MM.1S (cell line): Measurements from ENCODE around the gene SHOC2.

Experiments used
- DNase-seq: peaks from one replicate; pipeline ENCODE4 v3.0.0-alpha.2; 2015
- H2AFZ ChIP-seq: fragments of 300-600 bp; sonication (generic); 2 replicates; pipeline ENCODE4 v1.6.0; 2016; ENCODE audit warnings: antibody characterized with exemption, low read length
- H3F3A ChIP-seq: fragments of 300-600 bp; sonication (generic); 2 replicates; pipeline ENCODE4 v1.6.1; 2016; ENCODE audit warnings: mild to moderate bottlenecking, antibody characterized with exemption, low read length, moderate library complexity, mixed read lengths; ENCODE audit not compliant: insufficient read depth
- H3K27ac ChIP-seq: fragments of 300-600 bp; sonication (generic); 2 replicates; pipeline ENCODE4 v1.5.1; 2016; ENCODE audit warnings: mild to moderate bottlenecking, low read length
- H3K27me3 ChIP-seq: fragments of 300-600 bp; sonication (generic); replicated peaks from 2 replicates; pipeline ENCODE4 v1.6.0; 2016; ENCODE audit warnings: low read length; ENCODE audit not compliant: insufficient read depth
- H3K36me3 ChIP-seq: fragments of 300-600 bp; sonication (generic); replicated peaks from 2 replicates; pipeline ENCODE4 v1.6.1; 2016; ENCODE audit warnings: mild to moderate bottlenecking, low read length, mixed read lengths; ENCODE audit not compliant: insufficient read depth
- H3K4me1 ChIP-seq: fragments of 300-600 bp; sonication (generic); 2 replicates; pipeline ENCODE4 v1.6.1; 2016; ENCODE audit warnings: low read length, mixed read lengths
- H3K4me2 ChIP-seq: fragments of 300-600 bp; sonication (generic); 2 replicates; pipeline ENCODE4 v1.6.0; 2016; ENCODE audit warnings: low read depth, low read length
- H3K4me3 ChIP-seq: fragments of 300-600 bp; sonication (generic); 2 replicates; pipeline ENCODE4 v1.5.1; 2016; ENCODE audit warnings: low read length, mixed read lengths
- H3K79me2 ChIP-seq: fragments of 300-600 bp; sonication (generic); 2 replicates; pipeline ENCODE4 v1.6.1; 2016; ENCODE audit warnings: mixed run types, low read length, mixed read lengths
- H3K9ac ChIP-seq: fragments of 300-600 bp; sonication (generic); 2 replicates; pipeline ENCODE4 v1.6.1; 2016; ENCODE audit warnings: low read length, mixed read lengths
- H3K9me2 ChIP-seq: fragments of 300-600 bp; sonication (generic); replicated peaks from 2 replicates; pipeline ENCODE4 v1.6.1; 2016; ENCODE audit warnings: mild to moderate bottlenecking, low read length, mixed read lengths; ENCODE audit not compliant: insufficient read depth
- H3K9me3 ChIP-seq: fragments of 300-600 bp; sonication (generic); replicated peaks from 2 replicates; pipeline ENCODE4 v1.6.1; 2016; ENCODE audit warnings: mild to moderate bottlenecking, low read length, mixed read lengths; ENCODE audit not compliant: insufficient read depth
- H4K20me1 ChIP-seq: fragments of 300-600 bp; sonication (generic); 2 replicates; pipeline ENCODE4 v1.6.1; 2016; ENCODE audit warnings: mild to moderate bottlenecking, low read length, moderate library complexity, mixed read lengths; ENCODE audit not compliant: insufficient read depth
- CTCF ChIP-seq: fragments of 300-600 bp; sonication (generic); IDR thresholded peaks from 2 replicates; pipeline ENCODE4 v1.5.1; 2016; ENCODE audit warnings: antibody characterized with exemption, low read length, mixed read lengths
- EZH2 ChIP-seq: fragments of 300-600 bp; sonication (generic); optimal IDR thresholded peaks from 2 replicates; pipeline ENCODE3; 2017; ENCODE audit warnings: low read depth, mild to moderate bottlenecking, antibody characterized with exemption, low read length, mixed read lengths
- EZH2phosphoT487 ChIP-seq: fragments of 300-600 bp; sonication (generic); IDR thresholded peaks from 2 replicates; pipeline ENCODE4 v1.6.1; 2018; ENCODE audit warnings: antibody characterized with exemption, low read length

SHOC2 gene

GRCh38 chr10:110995301-110995700 is 75.9 kb downstream of the SHOC2 start:
- H3K79me2 ChIP-seq: peaks cover 17% of the 10 kb centered on the region
- no peak overlapping the region for H3K27ac ChIP-seq
- H3K9me2 ChIP-seq: no peaks in the 10 kb centered on the region
- H3K36me3 ChIP-seq: no peaks in the 10 kb centered on the region
- no peaks in the 10 kb centered on the region for H3F3A ChIP-seq
- H3K9me3 ChIP-seq: no peaks in the 10 kb centered on the region
- H3K4me3 ChIP-seq: no peak overlapping the region
- H3K4me1 ChIP-seq: peaks cover 15% of the 10 kb centered on the region; the same call in 1 of the 2 replicates
- DNase-seq: no peak
- no peaks in the 10 kb centered on the region for H3K27me3 ChIP-seq
- no peak overlapping the region for H2AFZ ChIP-seq
- H3K4me2 ChIP-seq: no peak overlapping the region
- H3K9ac ChIP-seq: no peak overlapping the region
- no peaks in the 10 kb centered on the region; the same call in 1 of the 2 replicates for H4K20me1 ChIP-seq
- TF ChIP-seq EZH2phosphoT487 (no peak), CTCF (no peak), EZH2 (no peak)

GRCh38 chr10:110996256-110996655 is 76.9 kb downstream of the SHOC2 start:
- no peak for TF ChIP-seq CTCF
- no peak for TF ChIP-seq EZH2
- no peak for TF ChIP-seq EZH2phosphoT487
- Histone ChIP-seq H3K4me1 (peaks cover 15% of the 10 kb centered on the region; the same call in 1 of the 2 replicates), H3K36me3 (no peaks in the 10 kb centered on the region), H3K79me2 (peaks cover 17% of the 10 kb centered on the region), H2AFZ (no peak overlapping the region), H3K4me3 (no peak overlapping the region), H3K27me3 (no peaks in the 10 kb centered on the region), H3K9me3 (no peaks in the 10 kb centered on the region), H3K9me2 (no peaks in the 10 kb centered on the region), H3F3A (no peaks in the 10 kb centered on the region), H3K27ac (no peak overlapping the region), H3K4me2 (no peak overlapping the region), H3K9ac (no peak overlapping the region), H4K20me1 (no peaks in the 10 kb centered on the region; the same call in 1 of the 2 replicates)
- DNase-seq: no peak

- no peak overlapping the region for H3K4me2 ChIP-seq
- no peaks in the 10 kb centered on the region for H3F3A ChIP-seq
- no peak overlapping the region for H2AFZ ChIP-seq
- H3K9me3 ChIP-seq: no peaks in the 10 kb centered on the region
- H3K4me1 ChIP-seq: no peaks in the 10 kb centered on the region
- H4K20me1 ChIP-seq: no peaks in the 10 kb centered on the region
- H3K79me2 ChIP-seq: no peaks in the 10 kb centered on the region
- no peak for TF ChIP-seq CTCF
- TF ChIP-seq EZH2: no peak
- TF ChIP-seq EZH2phosphoT487: no peak
- H3K36me3 ChIP-seq: peaks cover under 1% of the 10 kb centered on the region; the same call in 1 of the 2 replicates
- no peak for DNase-seq
- H3K27me3 ChIP-seq: no peaks in the 10 kb centered on the region
- H3K4me3 ChIP-seq: no peak overlapping the region
- H3K9me2 ChIP-seq: no peaks in the 10 kb centered on the region
- H3K9ac ChIP-seq: no peak overlapping the region
- H3K27ac ChIP-seq: no peak overlapping the region
Measured at GRCh38 chr10:111004016-111004415, 84.6 kb downstream of the SHOC2 start.
